ENCODE data around the gene BAHCC1. TPM values are rescaled to one million over a fixed set of nuclear protein-coding genes. Genes with fewer than 3 reads are reported as not detected.

Gene BAHCC1
- total and polyA plus RNA-seq, 4 donors: 3.9 to 49.3 (median 19.8) TPM

GRCh38 chr17:81437191-81437651, 42.0 kb downstream of the BAHCC1 start:
- ATAC-seq (ENCODE audit: low FRiP score) (no peak), DNase-seq (no peak)
- WGBS, 2 donors: 84 to 88% methylated on average over 8 to 10 of the region's 10 CpGs
- no peak overlapping the region for H3K4me3 ChIP-seq (ENCODE audit: low read length in 2 of 2)
- intact Hi-C loops (cut with DNase I): no loop called here
- no peaks in the 10 kb centered on the region for H3K36me3 ChIP-seq (ENCODE audit: control insufficient read depth in 1 of 2, insufficient read depth in 2 of 2, low read length in 1 of 2)
- H3K27me3 ChIP-seq (ENCODE audit: control insufficient read depth in 1 of 2, insufficient read depth in 2 of 2, low read length in 1 of 2): no peaks in the 10 kb centered on the region
- no peaks in the 10 kb centered on the region for H3K4me1 ChIP-seq (ENCODE audit: control insufficient read depth in 1 of 2, insufficient read depth in 2 of 2, low read length in 2 of 2)
- no peaks in the 10 kb centered on the region for H3K9me3 ChIP-seq (ENCODE audit: control insufficient read depth, low read length)
- no peak overlapping the region for H3K27ac ChIP-seq (ENCODE audit: low read depth in 1 of 2, low read length in 2 of 2)

GRCh38 chr17:81438007-81438659, 42.9 kb downstream of the BAHCC1 start:
- no peaks in the 10 kb centered on the region for H3K9me3 ChIP-seq (ENCODE audit: control insufficient read depth, low read length)
- intact Hi-C loops (cut with DNase I): no loop called here
- no peaks in the 10 kb centered on the region for H3K4me1 ChIP-seq (ENCODE audit: control insufficient read depth in 1 of 2, insufficient read depth in 2 of 2, low read length in 2 of 2)
- no peak overlapping the region for H3K4me3 ChIP-seq (ENCODE audit: low read length in 2 of 2)
- no peaks in the 10 kb centered on the region for H3K36me3 ChIP-seq (ENCODE audit: control insufficient read depth in 1 of 2, insufficient read depth in 2 of 2, low read length in 1 of 2)
- 92 to 94% methylated on average over 23 of the region's 23 CpGs for WGBS, 2 donors
- ATAC-seq (ENCODE audit: low FRiP score) (no peak), DNase-seq (no peak)
- no peaks in the 10 kb centered on the region for H3K27me3 ChIP-seq (ENCODE audit: control insufficient read depth in 1 of 2, insufficient read depth in 2 of 2, low read length in 1 of 2)
- no peak overlapping the region for H3K27ac ChIP-seq (ENCODE audit: low read depth in 1 of 2, low read length in 2 of 2)

GRCh38 chr17:81438688-81439087, 43.4 kb downstream of the BAHCC1 start:
- H3K27ac ChIP-seq (ENCODE audit: low read depth in 1 of 2, low read length in 2 of 2): no peak overlapping the region
- no peaks in the 10 kb centered on the region for H3K9me3 ChIP-seq (ENCODE audit: control insufficient read depth, low read length)
- H3K4me1 ChIP-seq (ENCODE audit: control insufficient read depth in 1 of 2, insufficient read depth in 2 of 2, low read length in 2 of 2): no peaks in the 10 kb centered on the region
- H3K36me3 ChIP-seq (ENCODE audit: control insufficient read depth in 1 of 2, insufficient read depth in 2 of 2, low read length in 1 of 2): no peaks in the 10 kb centered on the region
- no peak overlapping the region for H3K4me3 ChIP-seq (ENCODE audit: low read length in 2 of 2)
- no peak for ATAC-seq (ENCODE audit: low FRiP score)
- 87 to 95% methylated on average over 10 of the region's 10 CpGs for WGBS, 2 donors
- H3K27me3 ChIP-seq (ENCODE audit: control insufficient read depth in 1 of 2, insufficient read depth in 2 of 2, low read length in 1 of 2): no peaks in the 10 kb centered on the region
- no peak for DNase-seq
- intact Hi-C loops (cut with DNase I): no loop called here

- Histone ChIP-seq H3K27ac (ENCODE audit: low read depth in 1 of 2, low read length in 2 of 2) (no peak overlapping the region), H3K9me3 (ENCODE audit: control insufficient read depth, low read length) (no peaks in the 10 kb centered on the region), H3K27me3 (ENCODE audit: control insufficient read depth in 1 of 2, insufficient read depth in 2 of 2, low read length in 1 of 2) (no peaks in the 10 kb centered on the region), H3K36me3 (ENCODE audit: control insufficient read depth in 1 of 2, insufficient read depth in 2 of 2, low read length in 1 of 2) (no peaks in the 10 kb centered on the region), H3K4me3 (ENCODE audit: low read length in 2 of 2) (no peak overlapping the region), H3K4me1 (ENCODE audit: control insufficient read depth in 1 of 2, insufficient read depth in 2 of 2, low read length in 2 of 2) (no peaks in the 10 kb centered on the region)
- DNase-seq: no peak
- ATAC-seq (ENCODE audit: low FRiP score): no peak
- intact Hi-C loops (cut with DNase I): no loop called here
- WGBS, 2 donors: 89 to 94% methylated on average over 14 of the region's 14 CpGs
Observed at GRCh38 chr17:81440051-81440471, 44.8 kb downstream of the BAHCC1 start.

- H3K27ac ChIP-seq (ENCODE audit: low read depth in 1 of 2, low read length in 2 of 2): no peak overlapping the region
Observed at GRCh38 chr17:81440511-81441244, 45.4 kb downstream of the BAHCC1 start.

DNA sequence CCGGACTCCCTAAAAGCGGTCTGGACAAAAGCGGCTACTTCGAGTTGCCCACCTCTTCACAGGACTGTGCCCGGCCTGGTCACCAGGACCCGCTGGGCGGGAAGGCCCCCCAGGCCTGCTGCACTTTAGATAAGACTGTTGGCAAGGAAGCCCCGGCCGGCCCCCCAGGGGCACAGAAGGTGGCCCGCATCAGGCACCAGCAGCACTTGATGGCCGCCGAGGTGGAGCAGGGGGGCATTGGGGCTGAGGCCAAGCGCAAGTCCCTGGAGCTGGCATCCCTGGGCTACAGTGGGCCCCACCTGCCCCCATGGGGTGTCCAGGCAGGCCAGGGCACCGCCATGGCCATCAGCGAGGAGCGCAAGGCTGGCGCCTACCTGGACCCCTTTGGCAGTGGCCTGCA, 47.5 kb downstream of the BAHCC1 start:
- WGBS, 2 donors: 96 to 97% methylated on average over 16 to 17 of the region's 17 CpGs
- ATAC-seq (ENCODE audit: low FRiP score): no peak
- H3K36me3 ChIP-seq (ENCODE audit: control insufficient read depth in 1 of 2, insufficient read depth in 2 of 2, low read length in 1 of 2): no peaks in the 10 kb centered on the region

More at GRCh38 chr17:81440511-81441244, 45.4 kb downstream of the BAHCC1 start:
- ATAC-seq (ENCODE audit: low FRiP score): no peak
- Histone ChIP-seq H3K4me1 (ENCODE audit: control insufficient read depth in 1 of 2, insufficient read depth in 2 of 2, low read length in 2 of 2) (no peaks in the 10 kb centered on the region), H3K36me3 (ENCODE audit: control insufficient read depth in 1 of 2, insufficient read depth in 2 of 2, low read length in 1 of 2) (no peaks in the 10 kb centered on the region), H3K4me3 (ENCODE audit: low read length in 2 of 2) (no peak overlapping the region), H3K9me3 (ENCODE audit: control insufficient read depth, low read length) (no peaks in the 10 kb centered on the region), H3K27me3 (ENCODE audit: control insufficient read depth in 1 of 2, insufficient read depth in 2 of 2, low read length in 1 of 2) (no peaks in the 10 kb centered on the region)
- intact Hi-C loops (cut with DNase I): no loop called here
- no peak for DNase-seq
- WGBS, 2 donors: 86 to 87% methylated on average over 24 of the region's 24 CpGs

DNA sequence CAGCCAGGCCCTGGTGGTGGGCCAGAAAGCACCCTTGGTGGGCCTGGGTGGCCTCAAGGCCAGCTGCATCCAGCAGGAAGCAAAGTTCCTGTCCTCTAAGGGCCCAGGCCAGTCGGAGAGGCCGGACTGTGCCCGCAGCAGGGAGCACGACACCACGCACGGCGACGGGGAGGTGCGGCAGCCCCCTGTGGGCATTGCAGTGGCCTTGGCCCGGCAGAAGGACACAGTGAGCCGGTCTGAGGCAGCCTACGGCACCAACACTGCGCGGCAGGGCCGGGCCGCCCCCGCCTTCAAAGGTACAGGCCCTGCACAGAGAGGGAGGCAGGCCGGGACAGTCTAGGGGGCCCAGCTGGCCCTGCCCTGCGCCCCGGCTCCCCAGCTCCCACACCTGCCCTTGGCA, 48.0 kb downstream of the BAHCC1 start:
- DNase-seq (no peak), ATAC-seq (ENCODE audit: low FRiP score) (no peak)
- H3K36me3 ChIP-seq (ENCODE audit: control insufficient read depth in 1 of 2, insufficient read depth in 2 of 2, low read length in 1 of 2): no peaks in the 10 kb centered on the region
- 95 to 96% methylated on average over 7 to 20 of the region's 20 CpGs for WGBS, 2 donors
- H3K27me3 ChIP-seq (ENCODE audit: control insufficient read depth in 1 of 2, insufficient read depth in 2 of 2, low read length in 1 of 2): no peaks in the 10 kb centered on the region
- no peaks in the 10 kb centered on the region for H3K4me1 ChIP-seq (ENCODE audit: control insufficient read depth in 1 of 2, insufficient read depth in 2 of 2, low read length in 2 of 2)
- no peak overlapping the region for H3K27ac ChIP-seq (ENCODE audit: low read depth in 1 of 2, low read length in 2 of 2)
- no peaks in the 10 kb centered on the region for H3K9me3 ChIP-seq (ENCODE audit: control insufficient read depth, low read length)
- intact Hi-C loops (cut with DNase I): no loop called here
- H3K4me3 ChIP-seq (ENCODE audit: low read length in 2 of 2): no peak overlapping the region

More for the DNA sequence above, 47.5 kb downstream of the BAHCC1 start:
- Histone ChIP-seq H3K4me3 (ENCODE audit: low read length in 2 of 2) (no peak overlapping the region), H3K4me1 (ENCODE audit: control insufficient read depth in 1 of 2, insufficient read depth in 2 of 2, low read length in 2 of 2) (no peaks in the 10 kb centered on the region), H3K9me3 (ENCODE audit: control insufficient read depth, low read length) (no peaks in the 10 kb centered on the region), H3K27me3 (ENCODE audit: control insufficient read depth in 1 of 2, insufficient read depth in 2 of 2, low read length in 1 of 2) (no peaks in the 10 kb centered on the region), H3K27ac (ENCODE audit: low read depth in 1 of 2, low read length in 2 of 2) (no peak overlapping the region)
- no peak for DNase-seq
- intact Hi-C loops (cut with DNase I): no loop called here

DNA sequence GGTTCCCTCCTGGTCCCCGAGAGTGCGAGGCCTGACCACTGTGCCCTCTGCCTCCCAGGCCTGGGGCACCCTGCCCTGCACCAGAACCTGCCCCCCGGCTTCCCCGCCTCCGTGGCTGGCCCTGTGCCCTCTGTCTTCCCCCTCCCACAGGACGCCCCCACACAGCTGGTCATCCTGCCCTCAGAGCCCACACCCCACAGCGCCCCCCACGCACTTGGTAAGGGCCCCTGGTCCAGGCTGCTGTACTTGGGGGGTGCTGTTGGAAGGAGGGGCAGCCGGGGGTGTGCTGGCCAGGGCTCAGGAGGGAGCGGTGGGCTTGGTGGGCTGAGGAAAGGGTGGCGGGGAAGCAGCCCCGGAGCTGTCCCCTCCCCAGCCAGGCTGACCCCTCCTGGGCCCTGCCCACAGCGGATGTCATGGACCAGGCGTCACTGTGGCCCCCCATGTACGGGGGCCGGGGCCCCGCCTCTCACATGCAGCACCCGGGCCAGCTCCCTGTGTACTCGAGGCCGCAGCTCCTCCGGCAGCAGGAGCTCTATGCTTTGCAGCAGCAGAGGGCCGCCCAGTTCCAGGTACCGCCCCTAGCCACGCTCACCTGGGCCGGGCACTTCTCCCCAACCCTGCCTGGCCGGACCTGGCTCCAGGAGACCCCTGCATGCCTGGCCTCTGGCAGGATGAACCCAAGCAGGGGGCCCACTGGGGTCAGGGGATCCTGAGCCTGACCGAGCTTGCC, 49.5 kb downstream of the BAHCC1 start:
- DNase-seq: no peak
- intact Hi-C loops (cut with DNase I): no loop called here
- WGBS, 2 donors: 87 to 93% methylated on average over 21 to 27 of the region's 27 CpGs

More for the DNA sequence above, 49.5 kb downstream of the BAHCC1 start:
- Histone ChIP-seq H3K4me1 (ENCODE audit: control insufficient read depth in 1 of 2, insufficient read depth in 2 of 2, low read length in 2 of 2) (no peaks in the 10 kb centered on the region), H3K27ac (ENCODE audit: low read depth in 1 of 2, low read length in 2 of 2) (no peak overlapping the region), H3K36me3 (ENCODE audit: control insufficient read depth in 1 of 2, insufficient read depth in 2 of 2, low read length in 1 of 2) (no peaks in the 10 kb centered on the region), H3K9me3 (ENCODE audit: control insufficient read depth, low read length) (no peaks in the 10 kb centered on the region), H3K4me3 (ENCODE audit: low read length in 2 of 2) (no peak overlapping the region), H3K27me3 (ENCODE audit: control insufficient read depth in 1 of 2, insufficient read depth in 2 of 2, low read length in 1 of 2) (no peaks in the 10 kb centered on the region)
- ATAC-seq (ENCODE audit: low FRiP score): no peak
